ENCODE data around the gene CAMK1D.

DNA sequence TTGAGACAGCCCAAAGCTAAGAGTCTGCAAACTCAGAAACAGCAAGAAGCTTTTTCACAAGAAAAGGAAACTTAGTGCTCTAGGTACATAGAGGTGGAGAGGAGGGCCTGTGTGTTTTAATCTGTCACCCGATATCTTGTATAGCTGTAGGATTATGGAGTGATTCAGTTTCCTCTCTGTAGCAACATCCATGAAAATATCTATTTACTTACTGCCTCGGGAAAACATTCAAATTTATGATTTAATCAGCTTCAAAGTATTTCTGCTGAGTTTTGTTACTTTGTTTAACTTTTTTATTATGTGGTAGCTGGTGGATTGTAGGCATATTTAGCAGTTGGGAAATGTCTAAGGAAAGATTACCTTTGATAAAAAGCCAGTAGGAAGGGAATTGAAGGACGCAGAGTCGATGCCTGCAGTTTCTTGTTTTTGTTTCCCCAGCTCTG lies 360.2 kb downstream of the CAMK1D start:
- TF ChIP-seq POLR2A (IDR thresholded peaks at IDR 0.05; ENCODE audit: low read length) (no peak), EP300 (IDR thresholded peaks at IDR 0.05) (peak; percentile 77 to 83; a peak in 4 of 5 replicates), CTCF (IDR thresholded peaks at IDR 0.05) (no peak)
- TF ChIP-seq, protein P1, sequence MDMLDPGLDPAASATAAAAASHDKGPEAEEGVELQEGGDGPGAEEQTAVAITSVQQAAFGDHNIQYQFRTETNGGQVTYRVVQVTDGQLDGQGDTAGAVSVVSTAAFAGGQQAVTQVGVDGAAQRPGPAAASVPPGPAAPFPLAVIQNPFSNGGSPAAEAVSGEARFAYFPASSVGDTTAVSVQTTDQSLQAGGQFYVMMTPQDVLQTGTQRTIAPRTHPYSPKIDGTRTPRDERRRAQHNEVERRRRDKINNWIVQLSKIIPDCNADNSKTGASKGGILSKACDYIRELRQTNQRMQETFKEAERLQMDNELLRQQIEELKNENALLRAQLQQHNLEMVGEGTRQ (IDR thresholded peaks at IDR 0.05), result no peak
- TF ChIP-seq, protein P2, sequence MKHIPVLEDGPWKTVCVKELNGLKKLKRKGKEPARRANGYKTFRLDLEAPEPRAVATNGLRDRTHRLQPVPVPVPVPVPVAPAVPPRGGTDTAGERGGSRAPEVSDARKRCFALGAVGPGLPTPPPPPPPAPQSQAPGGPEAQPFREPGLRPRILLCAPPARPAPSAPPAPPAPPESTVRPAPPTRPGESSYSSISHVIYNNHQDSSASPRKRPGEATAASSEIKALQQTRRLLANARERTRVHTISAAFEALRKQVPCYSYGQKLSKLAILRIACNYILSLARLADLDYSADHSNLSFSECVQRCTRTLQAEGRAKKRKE (CRISPR knock-in tag; IDR thresholded peaks at IDR 0.05; ENCODE audit: low read depth), result no peak
